K562 (cell line): ENCODE measurements around the gene GLB1L3. TPM values are rescaled to one million over a fixed set of nuclear protein-coding genes. Genes with fewer than 3 reads are reported as not detected.

ENCODE experiments used
- ATAC-seq: fragments of 200-7000 bp; cut with Tn5 transposase; 3 replicates; pipeline ENCODE4 v1.9.1; 2020; ENCODE audit warnings: moderate library complexity
- BruUV-seq: library from RNA; stranded (reverse); fragments of 400-500 nt; replicated peaks from 2 replicates; lab custom pipeline; 2021; lab: Mats Ljungman, UMichigan
- CTCF ChIA-PET: fragments of 300-600 bp; formaldehyde crosslinking; extraction: SDS; loops from one replicate; lab custom pipeline; 2021; ENCODE audit warnings: low intra/inter-chr PET ratio; lab: Yijun Ruan, JAX
- POLR2A ChIA-PET: fragments of 300-600, 350-650 bp; sonication (Branson Sonifier 250); formaldehyde crosslinking; extraction: SDS; loops from one replicate; lab custom pipeline; 2021; ENCODE audit warnings: antibody characterized with exemption, inconsistent platforms; lab: Yijun Ruan, JAX
- DNase-seq, 4 experiments: peaks; one replicate each; pipeline versions ENCODE4 v3.0.0 to v3.0.0-alpha.2; 2011 to 2018; ENCODE audit warnings: low spot score in 3 of 4, mixed read lengths in 3 of 4; ENCODE audit errors: extremely low read depth in 1 of 4
- FAIRE-seq: peaks from 2 replicates; lab custom pipeline; 2011; peaks lifted over from hg19 to GRCh38; lab: Jason Lieb, UNC
- H2AFZ ChIP-seq: 2 replicates; pipeline ENCODE4 v1.6.0; 2011; ENCODE audit warnings: low read depth, low read length, control low read depth, inconsistent platforms
- H3K27ac ChIP-seq: fragments of 200-600 bp; 3 replicates; pipeline ENCODE4 v1.8.0; 2011; ENCODE audit warnings: low read depth, mild to moderate bottlenecking, control low read depth, inconsistent platforms, low read length, moderate library complexity, mixed read lengths; ENCODE audit errors: extremely low read depth
- H3K27me3 ChIP-seq, 2 experiments: fragments of 300-600 bp in 1 of 2; 2 replicates in 1 of 2; 3 replicates in 1 of 2; pipeline versions ENCODE4 v1.6.0 to v1.8.0; 2011; ENCODE audit warnings: inconsistent platforms in 2 of 2, low read length in 2 of 2, mild to moderate bottlenecking in 1 of 2, mixed read lengths in 1 of 2, moderate library complexity in 1 of 2; ENCODE audit not compliant: control insufficient read depth in 2 of 2, insufficient read depth in 2 of 2
- H3K36me3 ChIP-seq: fragments of 300-600 bp; 3 replicates; pipeline ENCODE4 v1.8.0; 2011; ENCODE audit warnings: mild to moderate bottlenecking, low read length, inconsistent platforms; ENCODE audit not compliant: control insufficient read depth, insufficient read depth
- H3K4me1 ChIP-seq, 2 experiments: fragments of 200-600 bp in 1 of 2; replicated peaks in 1 of 2; 2 replicates in 1 of 2; 3 replicates in 1 of 2; pipeline versions ENCODE4 v1.5.1 to v1.8.0; 2011; ENCODE audit warnings: inconsistent platforms in 2 of 2, low read length in 2 of 2, mild to moderate bottlenecking in 1 of 2, mixed read lengths in 1 of 2, moderate library complexity in 1 of 2; ENCODE audit not compliant: control insufficient read depth in 2 of 2, insufficient read depth in 2 of 2
- H3K4me2 ChIP-seq: 2 replicates; pipeline ENCODE4 v1.6.1; 2011; ENCODE audit warnings: low read length, control low read depth, inconsistent platforms, mixed read lengths; ENCODE audit not compliant: insufficient read depth
- H3K4me3 ChIP-seq: fragments of 200-600 bp; sonication (generic), shearing (Covaris generic); 2 replicates; pipeline ENCODE4 v1.5.1; 2016; ENCODE audit warnings: control low read depth, inconsistent platforms
- H3K79me2 ChIP-seq: fragments of 200-600 bp; 3 replicates; pipeline ENCODE4 v1.8.0; 2011; ENCODE audit warnings: low read length, inconsistent platforms; ENCODE audit not compliant: control insufficient read depth, insufficient read depth
- H3K9ac ChIP-seq, 2 experiments: 2 replicates each; pipeline versions ENCODE4 v1.6.0 to v1.6.1; 2011; ENCODE audit warnings: low read depth in 2 of 2, low read length in 2 of 2, control low read depth in 1 of 2, inconsistent platforms in 1 of 2, mild to moderate bottlenecking in 1 of 2, mixed read lengths in 1 of 2; ENCODE audit not compliant: insufficient read depth in 1 of 2
- H3K9me1 ChIP-seq: one replicate; pipeline ENCODE4 v1.6.0; 2011; ENCODE audit warnings: inconsistent platforms, mild to moderate bottlenecking, low read length, moderate library complexity; ENCODE audit not compliant: control insufficient read depth, insufficient read depth
- H3K9me3 ChIP-seq: replicated peaks from 2 replicates; pipeline ENCODE4 v1.5.1; 2011; ENCODE audit warnings: low read depth, low read length, inconsistent platforms; ENCODE audit not compliant: control insufficient read depth, insufficient read depth
- H4K20me1 ChIP-seq: replicated peaks from 2 replicates; pipeline ENCODE4 v1.6.1; 2011; ENCODE audit warnings: low read length, inconsistent platforms, mixed read lengths; ENCODE audit not compliant: control insufficient read depth, insufficient read depth
- ADNP ChIP-seq: fragments of 200-800 bp; sonication (Bioruptor generic); IDR thresholded peaks from 2 replicates; pipeline ENCODE4 v1.6.1; 2016; ENCODE audit warnings: missing genetic modification characterization, missing compliant biosample characterization
- BDP1 ChIP-seq: IDR thresholded peaks from 3 replicates; pipeline ENCODE4 v1.6.1; 2011; ENCODE audit not compliant: insufficient read length, insufficient read depth
- BHLHE40 ChIP-seq: IDR thresholded peaks from 2 replicates; pipeline ENCODE4 v1.6.1; 2011; ENCODE audit warnings: low read length, improper control_type of control experiment
- HBP1 ChIP-seq: fragments of 450-650 bp; formaldehyde crosslinking; IDR thresholded peaks from 2 replicates; pipeline ENCODE4 v1.4.0; 2022; ENCODE audit warnings: missing genetic modification characterization
- IRF2 ChIP-seq: sonication (generic); formaldehyde crosslinking; IDR thresholded peaks from 2 replicates; pipeline ENCODE4 v1.8.1; 2022; ENCODE audit warnings: mild to moderate bottlenecking, missing genetic modification reagents
- KLF16 ChIP-seq: IDR thresholded peaks from 2 replicates; pipeline ENCODE4 v1.6.1; 2016; ENCODE audit warnings: antibody characterized with exemption
- MCM3 ChIP-seq: fragments of 450-650 bp; IDR thresholded peaks from 2 replicates; pipeline ENCODE4 v1.6.1; 2016
- MYC ChIP-seq, 2 experiments: fragments of 250-450 bp in 1 of 2; sonication (Bioruptor Pico) in 1 of 2; IDR thresholded peaks; 2 replicates each; pipeline versions ENCODE4 v1.5.1 to v1.6.1; 2012 to 2021; ENCODE audit warnings: low read depth in 2 of 2, borderline replicate concordance in 1 of 2, improper control_type of control experiment in 1 of 2, low read length in 1 of 2, mild to moderate bottlenecking in 1 of 2, moderate library complexity in 1 of 2
- NR4A1 ChIP-seq, 2 experiments: fragments of 250-450 bp in 1 of 2; fragments of 450-650 bp in 1 of 2; sonication (Bioruptor Pico) in 1 of 2; IDR thresholded peaks; 2 replicates each; pipeline versions ENCODE4 v1.4.0 to v1.6.1; 2016 to 2020; ENCODE audit warnings: mild to moderate bottlenecking in 2 of 2, missing compliant biosample characterization in 1 of 2, missing genetic modification characterization in 1 of 2, moderate library complexity in 1 of 2
- POLR2A ChIP-seq: fragments of 450-650 bp; conservative IDR thresholded peaks from 2 replicates; pipeline ENCODE4 v1.6.1; 2016
- RBM39 ChIP-seq: fragments of 200-400 bp; formaldehyde crosslinking; optimal IDR thresholded peaks from 2 replicates; pipeline ENCODE3; 2018; ENCODE audit warnings: low read depth, low read length
- TAF9B ChIP-seq: fragments of 450-650 bp; IDR thresholded peaks from 2 replicates; pipeline ENCODE4 v1.6.1; 2018; ENCODE audit warnings: mild to moderate bottlenecking; ENCODE audit not compliant: partially characterized antibody
- ZNF146 ChIP-seq: IDR thresholded peaks from one replicate; pipeline ENCODE4 v1.6.1; 2018; ENCODE audit warnings: missing compliant biosample characterization; ENCODE audit not compliant: unreplicated experiment
- ZNF655 ChIP-seq: fragments of 250-450 bp; sonication (Bioruptor Pico); IDR thresholded peaks from 2 replicates; pipeline ENCODE4 v1.5.0; 2021
- WGBS: fragments of 100-300 bp; shearing (Covaris generic); methylation state at CpG from one replicate; pipeline ENCODE4 v1.1.6; 2016; ENCODE audit warnings: low coverage, mixed read lengths; ENCODE audit not compliant: insufficient coverage; ENCODE audit errors: missing lambda C conversion rate; 5-methylcytosine and 5-hydroxymethylcytosine counted together
- in situ Hi-C: fragments of 300-500 bp; cut with MboI; formaldehyde crosslinking; loops from 4 replicates; pipeline ENCODE4 v1.15.0; 2018; ENCODE audit warnings: inconsistent platforms, mixed read lengths
- intact Hi-C: fragments of 100-400 bp; cut with micrococcal nuclease; formaldehyde crosslinking; loops from 2 replicates; pipeline ENCODE4 v1.14.2; 2022
- polyA plus RNA-seq, 8 experiments: library from polyadenylated mRNA; depleted of rRNA in 4 of 8; stranded (reverse) in 5 of 8; unstranded in 3 of 8; fragments of >200 nt; fragmentation: Nextera tagmentation in 2 of 8; fragmentation: Illumina TruSeq in 1 of 8; extraction: Ambion mirVana in 2 of 8; extraction: Trizol in 1 of 8; gene quantifications; 2 replicates each; pipeline versions ENCODE4 v1.2.1 to v1.2.3, GENCODE V29; 2011 to 2014; ENCODE audit warnings: inconsistent platforms in 1 of 8, missing spikeins in 1 of 8
- total RNA-seq, 7 experiments: library from RNA; depleted of rRNA in 6 of 7; stranded (reverse); fragments of >200 nt in 6 of 7; fragmentation: Illumina TruSeq in 2 of 7; extraction: Trizol in 2 of 7; gene quantifications; 2 replicates each; pipeline versions ENCODE4 v1.2.1 to v1.2.3, GENCODE V29; 2011 to 2021; ENCODE audit warnings: low replicate concordance in 1 of 7
- TF ChIP-seq, protein P1 (sequence below): fragments of 150-350 bp; IDR thresholded peaks from 2 replicates; pipeline ENCODE4 v1.6.1; 2014; ENCODE audit warnings: low read depth, mild to moderate bottlenecking, low read length, borderline replicate concordance

Gene GLB1L3
- total and polyA plus RNA-seq, 9 of the 15 experiments (the other 6 are each of a cell fraction or from before 2014, with no cell fraction given), result 0.18 to 3.3 (median 0.49) TPM

DNA sequence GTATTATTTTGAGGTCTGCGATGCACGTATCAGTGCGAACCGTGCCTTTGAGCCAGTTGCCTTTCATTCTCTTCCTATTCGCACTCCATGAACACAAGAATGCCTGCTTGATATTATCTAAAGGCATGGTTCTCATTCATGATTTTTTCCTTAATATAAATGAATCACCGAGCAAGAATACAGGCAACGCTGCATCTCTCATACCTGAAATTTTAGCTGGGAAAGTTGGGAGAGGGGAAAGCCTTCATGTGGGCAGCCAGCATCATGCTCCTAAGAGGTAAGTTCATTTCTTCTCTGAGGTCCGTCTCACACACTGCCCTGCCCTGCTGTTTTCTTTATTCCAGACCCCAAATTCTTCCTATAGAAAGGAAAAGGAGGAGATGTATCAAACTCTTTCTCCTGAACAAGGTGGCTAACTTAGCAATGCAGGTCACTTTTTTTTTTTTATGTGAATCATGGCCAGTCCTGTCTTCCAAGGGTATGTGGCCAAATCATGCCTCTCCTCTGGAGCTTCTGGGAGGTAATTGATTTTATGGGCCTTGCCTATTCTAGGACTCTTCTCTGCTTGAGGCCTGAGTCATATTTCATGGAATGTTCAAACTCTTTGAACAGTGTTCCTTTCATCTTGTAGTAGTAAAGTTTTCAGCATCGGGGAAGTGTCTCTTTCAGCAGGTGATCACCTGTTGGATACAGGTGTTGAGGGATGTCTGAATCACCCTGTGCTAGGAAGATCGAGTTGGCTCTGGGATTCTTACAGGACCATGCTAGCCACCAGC, 58.8 kb downstream of the GLB1L3 start:
- Histone ChIP-seq H3K4me3 (no peak overlapping the region), H4K20me1 (no peaks in the 10 kb centered on the region), H3K27me3 (peaks cover 4 to 5% of the 10 kb centered on the region in 2 experiments; a peak in 3 of 5 replicates), H3K4me2 (no peak overlapping the region), H3K9me3 (no peaks in the 10 kb centered on the region), H3K4me1 (peaks cover 6 to 8% of the 10 kb centered on the region in 2 experiments; a peak in 3 of 5 replicates), H3K27ac (no peak overlapping the region), H3K79me2 (0 out of 3 replicates have a peak, but pooled peaks cover 2% of the 10 kb centered on the region), H3K36me3 (no peaks in the 10 kb centered on the region), H3K9me1 (no peaks in the 10 kb centered on the region), H3K9ac (no peak overlapping the region), H2AFZ (no peak overlapping the region)
- in situ Hi-C loops (no loop called here), intact Hi-C loops (no loop called here)
- ATAC-seq (no peak), DNase-seq (no peak), FAIRE-seq (no peak)
- ChIA-PET POLR2A (no interaction called here), CTCF (no interaction called here)
- no TSS peak for BruUV-seq
- 77% methylated on average over 10 of the region's 10 CpGs for WGBS
- TF ChIP-seq ZNF655 (CRISPR knock-in tag) (no peak), POLR2A (no peak), NR4A1 (CRISPR knock-in tag; IDR thresholded peaks at IDR 0.05) (no peak), NR4A1 (tag; IDR thresholded peaks at IDR 0.05) (no peak), MYC (IDR thresholded peaks at IDR 0.05; ENCODE audit: low read depth, low read length) (no peak), MYC (CRISPR knock-in tag; IDR thresholded peaks at IDR 0.05; ENCODE audit: borderline replicate concordance, low read depth) (no peak), KLF16 (no peak), MCM3 (no peak), ADNP (no peak), RBM39 (no peak), ZNF146 (CRISPR knock-in tag) (no peak), BDP1 (no peak), BHLHE40 (no peak), TAF9B (no peak), IRF2 (CRISPR knock-in tag) (no peak), HBP1 (CRISPR knock-in tag) (no peak)
- TF ChIP-seq, protein P1, sequence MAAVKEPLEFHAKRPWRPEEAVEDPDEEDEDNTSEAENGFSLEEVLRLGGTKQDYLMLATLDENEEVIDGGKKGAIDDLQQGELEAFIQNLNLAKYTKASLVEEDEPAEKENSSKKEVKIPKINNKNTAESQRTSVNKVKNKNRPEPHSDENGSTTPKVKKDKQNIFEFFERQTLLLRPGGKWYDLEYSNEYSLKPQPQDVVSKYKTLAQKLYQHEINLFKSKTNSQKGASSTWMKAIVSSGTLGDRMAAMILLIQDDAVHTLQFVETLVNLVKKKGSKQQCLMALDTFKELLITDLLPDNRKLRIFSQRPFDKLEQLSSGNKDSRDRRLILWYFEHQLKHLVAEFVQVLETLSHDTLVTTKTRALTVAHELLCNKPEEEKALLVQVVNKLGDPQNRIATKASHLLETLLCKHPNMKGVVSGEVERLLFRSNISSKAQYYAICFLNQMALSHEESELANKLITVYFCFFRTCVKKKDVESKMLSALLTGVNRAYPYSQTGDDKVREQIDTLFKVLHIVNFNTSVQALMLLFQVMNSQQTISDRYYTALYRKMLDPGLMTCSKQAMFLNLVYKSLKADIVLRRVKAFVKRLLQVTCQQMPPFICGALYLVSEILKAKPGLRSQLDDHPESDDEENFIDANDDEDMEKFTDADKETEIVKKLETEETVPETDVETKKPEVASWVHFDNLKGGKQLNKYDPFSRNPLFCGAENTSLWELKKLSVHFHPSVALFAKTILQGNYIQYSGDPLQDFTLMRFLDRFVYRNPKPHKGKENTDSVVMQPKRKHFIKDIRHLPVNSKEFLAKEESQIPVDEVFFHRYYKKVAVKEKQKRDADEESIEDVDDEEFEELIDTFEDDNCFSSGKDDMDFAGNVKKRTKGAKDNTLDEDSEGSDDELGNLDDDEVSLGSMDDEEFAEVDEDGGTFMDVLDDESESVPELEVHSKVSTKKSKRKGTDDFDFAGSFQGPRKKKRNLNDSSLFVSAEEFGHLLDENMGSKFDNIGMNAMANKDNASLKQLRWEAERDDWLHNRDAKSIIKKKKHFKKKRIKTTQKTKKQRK, result no peak
